Measurements from ENCODE around the gene GRIA1. TPM values are rescaled to one million over a fixed set of nuclear protein-coding genes. Genes with fewer than 3 reads are reported as not detected.

The GRIA1 gene
- total and polyA plus RNA-seq, 2 donors (not counting 1 experiment from before 2014, with no cell fraction given): not detected

DNA sequence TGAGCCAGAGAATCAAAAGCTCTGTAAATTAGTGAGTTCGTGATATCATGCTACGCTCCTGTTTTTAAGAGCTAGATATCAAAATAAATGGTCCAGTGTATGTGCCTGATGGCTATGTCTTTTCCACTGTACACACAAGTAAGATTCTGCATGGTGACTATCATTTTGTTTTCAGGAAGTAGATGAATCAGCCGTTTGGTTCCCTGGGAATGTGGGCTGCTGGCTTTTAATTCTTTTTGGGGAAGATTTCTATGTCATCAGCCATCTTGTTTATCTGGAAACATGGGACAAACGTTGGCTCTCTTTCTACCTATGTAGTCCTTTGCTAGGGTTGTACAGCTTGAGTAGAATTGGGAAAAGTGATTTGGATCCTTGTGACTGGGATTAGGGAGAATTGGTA is 126.7 kb downstream of the GRIA1 start:
- no peaks in the 10 kb centered on the region for H3K79me2 ChIP-seq (ENCODE audit: control insufficient read depth, insufficient read depth, low read length)
- WGBS (ENCODE audit: insufficient coverage): 80% methylated on average over 1 of the region's 4 CpGs
- H3K9me3 ChIP-seq (ENCODE audit: control extremely low read depth in 1 of 3, control insufficient read depth in 2 of 3, insufficient read depth in 1 of 3, low read length in 2 of 3): no peaks in the 10 kb centered on the region
- TF ChIP-seq, protein P1, sequence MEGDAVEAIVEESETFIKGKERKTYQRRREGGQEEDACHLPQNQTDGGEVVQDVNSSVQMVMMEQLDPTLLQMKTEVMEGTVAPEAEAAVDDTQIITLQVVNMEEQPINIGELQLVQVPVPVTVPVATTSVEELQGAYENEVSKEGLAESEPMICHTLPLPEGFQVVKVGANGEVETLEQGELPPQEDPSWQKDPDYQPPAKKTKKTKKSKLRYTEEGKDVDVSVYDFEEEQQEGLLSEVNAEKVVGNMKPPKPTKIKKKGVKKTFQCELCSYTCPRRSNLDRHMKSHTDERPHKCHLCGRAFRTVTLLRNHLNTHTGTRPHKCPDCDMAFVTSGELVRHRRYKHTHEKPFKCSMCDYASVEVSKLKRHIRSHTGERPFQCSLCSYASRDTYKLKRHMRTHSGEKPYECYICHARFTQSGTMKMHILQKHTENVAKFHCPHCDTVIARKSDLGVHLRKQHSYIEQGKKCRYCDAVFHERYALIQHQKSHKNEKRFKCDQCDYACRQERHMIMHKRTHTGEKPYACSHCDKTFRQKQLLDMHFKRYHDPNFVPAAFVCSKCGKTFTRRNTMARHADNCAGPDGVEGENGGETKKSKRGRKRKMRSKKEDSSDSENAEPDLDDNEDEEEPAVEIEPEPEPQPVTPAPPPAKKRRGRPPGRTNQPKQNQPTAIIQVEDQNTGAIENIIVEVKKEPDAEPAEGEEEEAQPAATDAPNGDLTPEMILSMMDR (IDR thresholded peaks at IDR 0.05): no peak
- no peak for TF ChIP-seq EZH2 (IDR thresholded peaks at IDR 0.05; ENCODE audit: borderline replicate concordance, insufficient read depth, low read depth, low read length, poor library complexity, severe bottlenecking)
- intact Hi-C loops (cut with micrococcal nuclease): no loop called here
- Mint-ChIP-seq H3K27me3 (no peaks in the 10 kb centered on the region), H3K9me3 (ENCODE audit: insufficient read depth) (no peaks in the 10 kb centered on the region), H3K27ac (no peak overlapping the region), H3K4me1 (no peaks in the 10 kb centered on the region), H3K4me3 (no peak overlapping the region)
- ATAC-seq (ENCODE audit: low read depth) (no peak), DNase-seq (no peak)
- H3K36me3 ChIP-seq (replicated peaks in 1 of 2; ENCODE audit: control extremely low read depth in 1 of 2, control insufficient read depth in 1 of 2, extremely low read depth in 1 of 2, insufficient read depth in 2 of 2, low read length in 1 of 2): no peaks in the 10 kb centered on the region
- no peak overlapping the region for H3K4me2 ChIP-seq (replicated peaks; ENCODE audit: low read depth, low read length, poor library complexity, severe bottlenecking)
- H3K9ac ChIP-seq (ENCODE audit: low read length): no peak overlapping the region
- no peaks in the 10 kb centered on the region for H3K27me3 ChIP-seq (replicated peaks in 1 of 4; ENCODE audit: control extremely low read depth in 1 of 4, control insufficient read depth in 3 of 4, insufficient read depth in 4 of 4, low read length in 3 of 4)
- H3K4me3 ChIP-seq (ENCODE audit: control extremely low read depth in 1 of 5, extremely low read depth in 1 of 5, insufficient read depth in 1 of 5, low read depth in 2 of 5, low read length in 4 of 5): no peak overlapping the region
- H3K27ac ChIP-seq (ENCODE audit: low read length in 2 of 2): no peak overlapping the region
- ChIA-PET CTCF (no interaction called here), POLR2A (no interaction called here)
- no peak overlapping the region for H2AFZ ChIP-seq (ENCODE audit: insufficient read depth, low read depth, low read length, poor library complexity, severe bottlenecking)
- no peaks in the 10 kb centered on the region for H3K4me1 ChIP-seq (ENCODE audit: control insufficient read depth in 2 of 2, insufficient read depth in 2 of 2, low read length in 2 of 2)
- H4K20me1 ChIP-seq (ENCODE audit: control insufficient read depth, insufficient read depth, low read length, poor library complexity, severe bottlenecking): no peaks in the 10 kb centered on the region

- intact Hi-C loops (cut with micrococcal nuclease): no loop called here
- Histone ChIP-seq H3K4me3 (ENCODE audit: control extremely low read depth in 1 of 5, extremely low read depth in 1 of 5, insufficient read depth in 1 of 5, low read depth in 2 of 5, low read length in 4 of 5) (no peak overlapping the region), H4K20me1 (ENCODE audit: control insufficient read depth, insufficient read depth, low read length, poor library complexity, severe bottlenecking) (no peaks in the 10 kb centered on the region), H3K36me3 (replicated peaks in 1 of 2; ENCODE audit: control extremely low read depth in 1 of 2, control insufficient read depth in 1 of 2, extremely low read depth in 1 of 2, insufficient read depth in 2 of 2, low read length in 1 of 2) (no peaks in the 10 kb centered on the region), H3K4me2 (replicated peaks; ENCODE audit: low read depth, low read length, poor library complexity, severe bottlenecking) (no peak overlapping the region), H3K9ac (ENCODE audit: low read length) (no peak overlapping the region), H3K79me2 (ENCODE audit: control insufficient read depth, insufficient read depth, low read length) (no peaks in the 10 kb centered on the region), H3K9me3 (ENCODE audit: control extremely low read depth in 1 of 3, control insufficient read depth in 2 of 3, insufficient read depth in 1 of 3, low read length in 2 of 3) (no peaks in the 10 kb centered on the region), H3K4me1 (ENCODE audit: control insufficient read depth in 2 of 2, insufficient read depth in 2 of 2, low read length in 2 of 2) (no peaks in the 10 kb centered on the region), H2AFZ (ENCODE audit: insufficient read depth, low read depth, low read length, poor library complexity, severe bottlenecking) (no peak overlapping the region), H3K27me3 (replicated peaks in 1 of 4; ENCODE audit: control extremely low read depth in 1 of 4, control insufficient read depth in 3 of 4, insufficient read depth in 4 of 4, low read length in 3 of 4) (no peaks in the 10 kb centered on the region), H3K27ac (ENCODE audit: low read length in 2 of 2) (no peak overlapping the region)
- DNase-seq: no peak
- Mint-ChIP-seq H3K27me3 (no peaks in the 10 kb centered on the region), H3K9me3 (ENCODE audit: insufficient read depth) (no peaks in the 10 kb centered on the region), H3K27ac (no peak overlapping the region), H3K4me3 (no peak overlapping the region), H3K4me1 (no peaks in the 10 kb centered on the region)
- POLR2A ChIA-PET: no interaction called here
- ATAC-seq (ENCODE audit: low read depth): no peak
- WGBS (ENCODE audit: insufficient coverage): 93% methylated on average over 2 of the region's 2 CpGs
- TF ChIP-seq, protein P1 (IDR thresholded peaks at IDR 0.05): no peak
- TF ChIP-seq EZH2 (IDR thresholded peaks at IDR 0.05; ENCODE audit: borderline replicate concordance, insufficient read depth, low read depth, low read length, poor library complexity, severe bottlenecking): no peak
- CTCF ChIA-PET: no interaction called here
These were observed 127.8 kb downstream of the GRIA1 start for GRCh38 chr5:153618307-153618706.

Measured in B cell (primary cell).